ENCODE measurements around the gene TSEN54. TPM values are rescaled to one million over a fixed set of nuclear protein-coding genes. Genes with fewer than 3 reads are reported as not detected.

Gene TSEN54
- total and polyA plus RNA-seq, 2 experiments from 2014 or later: 45.9 to 62.5 TPM

DNA sequence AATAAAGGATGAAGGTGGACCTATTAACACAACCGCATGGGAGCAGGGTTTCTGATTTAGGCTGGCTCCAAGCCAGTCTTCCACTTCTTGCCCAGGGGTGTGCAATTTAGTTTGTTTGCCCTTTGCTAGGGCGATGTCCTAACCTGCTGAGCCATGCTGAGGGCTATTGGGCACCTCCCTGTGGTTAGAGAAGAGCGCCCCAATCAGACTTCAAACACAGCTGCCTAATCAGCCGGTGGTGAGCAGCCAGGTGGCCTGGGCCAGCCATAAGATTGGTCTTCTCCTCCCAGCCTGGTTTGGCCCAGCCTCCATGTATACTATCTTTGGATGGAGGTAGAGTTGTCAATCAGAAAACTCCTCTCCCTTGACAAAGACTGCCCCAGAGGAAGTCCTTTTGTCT, 44.2 kb upstream of the TSEN54 start (continued):
- TF ChIP-seq JUNB (IDR thresholded peaks at IDR 0.05; ENCODE audit: unreplicated experiment) (no peak), POLR2AphosphoS5 (IDR thresholded peaks at IDR 0.05; ENCODE audit: low read depth) (no peak), EZH2 (IDR thresholded peaks at IDR 0.05; ENCODE audit: low read depth, unreplicated experiment) (no peak), ZNF114 (CRISPR knock-in tag; IDR thresholded peaks at IDR 0.05) (no peak)
- TF ChIP-seq, protein P1, sequence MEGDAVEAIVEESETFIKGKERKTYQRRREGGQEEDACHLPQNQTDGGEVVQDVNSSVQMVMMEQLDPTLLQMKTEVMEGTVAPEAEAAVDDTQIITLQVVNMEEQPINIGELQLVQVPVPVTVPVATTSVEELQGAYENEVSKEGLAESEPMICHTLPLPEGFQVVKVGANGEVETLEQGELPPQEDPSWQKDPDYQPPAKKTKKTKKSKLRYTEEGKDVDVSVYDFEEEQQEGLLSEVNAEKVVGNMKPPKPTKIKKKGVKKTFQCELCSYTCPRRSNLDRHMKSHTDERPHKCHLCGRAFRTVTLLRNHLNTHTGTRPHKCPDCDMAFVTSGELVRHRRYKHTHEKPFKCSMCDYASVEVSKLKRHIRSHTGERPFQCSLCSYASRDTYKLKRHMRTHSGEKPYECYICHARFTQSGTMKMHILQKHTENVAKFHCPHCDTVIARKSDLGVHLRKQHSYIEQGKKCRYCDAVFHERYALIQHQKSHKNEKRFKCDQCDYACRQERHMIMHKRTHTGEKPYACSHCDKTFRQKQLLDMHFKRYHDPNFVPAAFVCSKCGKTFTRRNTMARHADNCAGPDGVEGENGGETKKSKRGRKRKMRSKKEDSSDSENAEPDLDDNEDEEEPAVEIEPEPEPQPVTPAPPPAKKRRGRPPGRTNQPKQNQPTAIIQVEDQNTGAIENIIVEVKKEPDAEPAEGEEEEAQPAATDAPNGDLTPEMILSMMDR (conservative IDR thresholded peaks at IDR 0.05; ENCODE audit: low read depth in 2 of 2): no peak

DNA sequence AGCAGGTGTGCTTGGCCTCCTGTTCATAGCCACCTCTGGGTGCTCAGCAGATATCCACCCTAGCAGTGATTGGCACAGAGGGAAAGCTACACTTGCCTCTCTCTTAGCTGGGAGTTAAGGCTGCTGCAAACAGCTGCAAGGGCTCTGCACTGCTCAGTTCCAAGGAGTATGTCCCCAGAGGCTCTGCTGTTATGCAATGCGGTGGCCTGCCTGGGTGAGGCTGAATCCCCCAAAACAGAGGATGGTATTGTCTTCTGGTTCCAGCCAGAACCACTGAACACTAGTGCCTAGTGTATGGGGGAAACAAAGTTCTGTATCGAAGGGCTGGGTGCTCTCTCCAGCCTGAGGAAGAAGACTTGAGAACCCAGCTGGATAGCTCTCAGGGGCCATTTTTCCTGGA, 43.1 kb upstream of the TSEN54 start:
- Mint-ChIP-seq H3K4me3 (no peak overlapping the region), H3K27me3 (ENCODE audit: insufficient read depth, low read depth, poor library complexity) (peaks cover 6% of the 10 kb centered on the region), H3K9me3 (no peaks in the 10 kb centered on the region), H3K27ac (no peak overlapping the region), H3K4me1 (no peaks in the 10 kb centered on the region; the same call in 1 of the 3 replicates), H3K36me3 (ENCODE audit: low read depth) (peaks cover 9% of the 10 kb centered on the region; the same call in 2 of the 3 replicates)
- no peak overlapping the region for H3K4me3 ChIP-seq
- no peaks in the 10 kb centered on the region for H3K27me3 ChIP-seq (ENCODE audit: insufficient read depth)
- no peaks in the 10 kb centered on the region for H3K36me3 ChIP-seq (ENCODE audit: insufficient read depth)
- no peaks in the 10 kb centered on the region; the same call in 1 of the 2 replicates for H4K20me1 ChIP-seq (replicated peaks; ENCODE audit: insufficient read depth)
- H3K4me1 ChIP-seq (ENCODE audit: insufficient read depth): 0 out of 2 replicates have a peak, but pooled peaks cover 1% of the 10 kb centered on the region
- ATAC-seq: no peak
- no peaks in the 10 kb centered on the region for H3K9me2 ChIP-seq (ENCODE audit: insufficient read depth)
- no peak overlapping the region for H3K4me2 ChIP-seq
- DNase-seq (ENCODE audit: low spot score): no peak
- no peak overlapping the region for H2AFZ ChIP-seq
- no peak overlapping the region for H3K27ac ChIP-seq (ENCODE audit: low read depth)
- H3F3A ChIP-seq (replicated peaks; ENCODE audit: low read depth): no peaks in the 10 kb centered on the region
- no peaks in the 10 kb centered on the region for H3K79me2 ChIP-seq (replicated peaks; ENCODE audit: insufficient read depth)
- no peak for TF ChIP-seq JUNB (IDR thresholded peaks at IDR 0.05; ENCODE audit: unreplicated experiment)
- TF ChIP-seq POLR2AphosphoS5 (IDR thresholded peaks at IDR 0.05; ENCODE audit: low read depth): no peak
- TF ChIP-seq ZNF114 (CRISPR knock-in tag; IDR thresholded peaks at IDR 0.05): no peak
- TF ChIP-seq CREB1 (CRISPR knock-in tag; IDR thresholded peaks at IDR 0.05; ENCODE audit: low read depth): no peak
- no peak for TF ChIP-seq NANOG (IDR thresholded peaks at IDR 0.05; ENCODE audit: borderline replicate concordance)
- TF ChIP-seq, protein P2, sequence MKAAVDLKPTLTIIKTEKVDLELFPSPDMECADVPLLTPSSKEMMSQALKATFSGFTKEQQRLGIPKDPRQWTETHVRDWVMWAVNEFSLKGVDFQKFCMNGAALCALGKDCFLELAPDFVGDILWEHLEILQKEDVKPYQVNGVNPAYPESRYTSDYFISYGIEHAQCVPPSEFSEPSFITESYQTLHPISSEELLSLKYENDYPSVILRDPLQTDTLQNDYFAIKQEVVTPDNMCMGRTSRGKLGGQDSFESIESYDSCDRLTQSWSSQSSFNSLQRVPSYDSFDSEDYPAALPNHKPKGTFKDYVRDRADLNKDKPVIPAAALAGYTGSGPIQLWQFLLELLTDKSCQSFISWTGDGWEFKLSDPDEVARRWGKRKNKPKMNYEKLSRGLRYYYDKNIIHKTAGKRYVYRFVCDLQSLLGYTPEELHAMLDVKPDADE (IDR thresholded peaks at IDR 0.05): no peak
- TF ChIP-seq, protein P3, sequence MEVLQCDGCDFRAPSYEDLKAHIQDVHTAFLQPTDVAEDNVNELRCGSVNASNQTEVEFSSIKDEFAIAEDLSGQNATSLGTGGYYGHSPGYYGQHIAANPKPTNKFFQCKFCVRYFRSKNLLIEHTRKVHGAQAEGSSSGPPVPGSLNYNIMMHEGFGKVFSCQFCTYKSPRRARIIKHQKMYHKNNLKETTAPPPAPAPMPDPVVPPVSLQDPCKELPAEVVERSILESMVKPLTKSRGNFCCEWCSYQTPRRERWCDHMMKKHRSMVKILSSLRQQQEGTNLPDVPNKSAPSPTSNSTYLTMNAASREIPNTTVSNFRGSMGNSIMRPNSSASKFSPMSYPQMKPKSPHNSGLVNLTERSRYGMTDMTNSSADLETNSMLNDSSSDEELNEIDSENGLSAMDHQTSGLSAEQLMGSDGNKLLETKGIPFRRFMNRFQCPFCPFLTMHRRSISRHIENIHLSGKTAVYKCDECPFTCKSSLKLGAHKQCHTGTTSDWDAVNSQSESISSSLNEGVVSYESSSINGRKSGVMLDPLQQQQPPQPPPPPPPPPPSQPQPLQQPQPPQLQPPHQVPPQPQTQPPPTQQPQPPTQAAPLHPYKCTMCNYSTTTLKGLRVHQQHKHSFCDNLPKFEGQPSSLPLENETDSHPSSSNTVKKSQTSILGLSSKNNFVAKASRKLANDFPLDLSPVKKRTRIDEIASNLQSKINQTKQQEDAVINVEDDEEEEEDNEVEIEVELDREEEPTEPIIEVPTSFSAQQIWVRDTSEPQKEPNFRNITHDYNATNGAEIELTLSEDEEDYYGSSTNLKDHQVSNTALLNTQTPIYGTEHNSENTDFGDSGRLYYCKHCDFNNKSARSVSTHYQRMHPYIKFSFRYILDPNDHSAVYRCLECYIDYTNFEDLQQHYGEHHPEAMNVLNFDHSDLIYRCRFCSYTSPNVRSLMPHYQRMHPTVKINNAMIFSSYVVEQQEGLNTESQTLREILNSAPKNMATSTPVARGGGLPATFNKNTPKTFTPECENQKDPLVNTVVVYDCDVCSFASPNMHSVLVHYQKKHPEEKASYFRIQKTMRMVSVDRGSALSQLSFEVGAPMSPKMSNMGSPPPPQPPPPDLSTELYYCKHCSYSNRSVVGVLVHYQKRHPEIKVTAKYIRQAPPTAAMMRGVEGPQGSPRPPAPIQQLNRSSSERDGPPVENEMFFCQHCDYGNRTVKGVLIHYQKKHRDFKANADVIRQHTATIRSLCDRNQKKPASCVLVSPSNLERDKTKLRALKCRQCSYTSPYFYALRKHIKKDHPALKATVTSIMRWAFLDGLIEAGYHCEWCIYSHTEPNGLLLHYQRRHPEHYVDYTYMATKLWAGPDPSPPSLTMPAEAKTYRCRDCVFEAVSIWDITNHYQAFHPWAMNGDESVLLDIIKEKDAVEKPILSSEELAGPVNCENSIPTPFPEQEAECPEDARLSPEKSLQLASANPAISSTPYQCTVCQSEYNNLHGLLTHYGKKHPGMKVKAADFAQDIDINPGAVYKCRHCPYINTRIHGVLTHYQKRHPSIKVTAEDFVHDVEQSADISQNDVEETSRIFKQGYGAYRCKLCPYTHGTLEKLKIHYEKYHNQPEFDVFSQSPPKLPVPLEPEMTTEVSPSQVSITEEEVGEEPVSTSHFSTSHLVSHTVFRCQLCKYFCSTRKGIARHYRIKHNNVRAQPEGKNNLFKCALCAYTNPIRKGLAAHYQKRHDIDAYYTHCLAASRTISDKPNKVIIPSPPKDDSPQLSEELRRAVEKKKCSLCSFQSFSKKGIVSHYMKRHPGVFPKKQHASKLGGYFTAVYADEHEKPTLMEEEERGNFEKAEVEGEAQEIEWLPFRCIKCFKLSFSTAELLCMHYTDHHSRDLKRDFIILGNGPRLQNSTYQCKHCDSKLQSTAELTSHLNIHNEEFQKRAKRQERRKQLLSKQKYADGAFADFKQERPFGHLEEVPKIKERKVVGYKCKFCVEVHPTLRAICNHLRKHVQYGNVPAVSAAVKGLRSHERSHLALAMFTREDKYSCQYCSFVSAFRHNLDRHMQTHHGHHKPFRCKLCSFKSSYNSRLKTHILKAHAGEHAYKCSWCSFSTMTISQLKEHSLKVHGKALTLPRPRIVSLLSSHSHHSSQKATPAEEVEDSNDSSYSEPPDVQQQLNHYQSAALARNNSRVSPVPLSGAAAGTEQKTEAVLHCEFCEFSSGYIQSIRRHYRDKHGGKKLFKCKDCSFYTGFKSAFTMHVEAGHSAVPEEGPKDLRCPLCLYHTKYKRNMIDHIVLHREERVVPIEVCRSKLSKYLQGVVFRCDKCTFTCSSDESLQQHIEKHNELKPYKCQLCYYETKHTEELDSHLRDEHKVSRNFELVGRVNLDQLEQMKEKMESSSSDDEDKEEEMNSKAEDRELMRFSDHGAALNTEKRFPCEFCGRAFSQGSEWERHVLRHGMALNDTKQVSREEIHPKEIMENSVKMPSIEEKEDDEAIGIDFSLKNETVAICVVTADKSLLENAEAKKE (CRISPR knock-in tag; IDR thresholded peaks at IDR 0.05): no peak
- no peak for TF ChIP-seq ZNF331 (CRISPR knock-in tag; IDR thresholded peaks at IDR 0.05; ENCODE audit: low read depth)
- TF ChIP-seq, protein P1 (conservative IDR thresholded peaks at IDR 0.05; ENCODE audit: low read depth in 2 of 2): no peak
- TF ChIP-seq EZH2 (IDR thresholded peaks at IDR 0.05; ENCODE audit: low read depth, unreplicated experiment): no peak

Measured in GM23338 (cell line).